BLaER1 treated with 17β-estradiol and CSF1 and Interleukin-3, amounts not matched to agents 10 nM and 100 nM (cell line): ENCODE results near the gene GALNT2.

Experiments
- H3K27ac ChIP-seq, 11 experiments: shearing (Covaris generic); formaldehyde crosslinking; 2 replicates each; pipeline ENCODE4 v1.8.1; 2022
- H3K27me3 ChIP-seq, 11 experiments: shearing (Covaris generic); formaldehyde crosslinking; 2 replicates each; pipeline ENCODE4 v1.8.1; 2022
- H3K36me3 ChIP-seq, 11 experiments: shearing (Covaris generic); formaldehyde crosslinking; 2 replicates each; pipeline ENCODE4 v1.8.1; 2022
- H3K4me1 ChIP-seq, 10 experiments: shearing (Covaris generic); formaldehyde crosslinking; 2 replicates each; pipeline ENCODE4 v1.8.1; 2022
- H3K4me2 ChIP-seq, 11 experiments: shearing (Covaris generic); formaldehyde crosslinking; 2 replicates each; pipeline ENCODE4 v1.8.1; 2022
- H3K4me3 ChIP-seq, 10 experiments: shearing (Covaris generic); formaldehyde crosslinking; 2 replicates each; pipeline ENCODE4 v1.8.1; 2022
- H3K9ac ChIP-seq, 11 experiments: shearing (Covaris generic); formaldehyde crosslinking; 2 replicates each; pipeline ENCODE4 v1.8.1; 2022
- H3K9me3 ChIP-seq, 11 experiments: shearing (Covaris generic); formaldehyde crosslinking; replicated peaks in 1 of 11; 2 replicates each; pipeline ENCODE4 v1.8.1; 2022
- H4K20me1 ChIP-seq, 11 experiments: shearing (Covaris generic); formaldehyde crosslinking; 2 replicates each; pipeline ENCODE4 v1.8.1; 2022
- Cebpa-rat ChIP-seq, 11 experiments: shearing (Covaris generic); IDR thresholded peaks; 2 replicates each; pipeline ENCODE4 v1.8.1; 2022

The GALNT2 gene

GRCh38 chr1:230057681-230058565 is 9.1 kb upstream of the GALNT2 start:
- Histone ChIP-seq H4K20me1 (no peaks in the 10 kb centered on the region), H3K4me1 (0 out of 20 replicates have a peak, but pooled peaks cover 0 to 5% (median 0%) of the 10 kb centered on the region in 10 experiments), H3K27me3 (no peaks in the 10 kb centered on the region), H3K27ac (no peak overlapping the region), H3K4me2 (no peak overlapping the region), H3K9me3 (peaks cover 10 to 21% (median 15%) of the 10 kb centered on the region in 11 experiments; a peak in 21 of 22 replicates), H3K4me3 (no peak overlapping the region), H3K36me3 (no peaks in the 10 kb centered on the region), H3K9ac (no peak overlapping the region)
- no peak for TF ChIP-seq Cebpa-rat (IDR thresholded peaks at IDR 0.05)

- H3K9me3 ChIP-seq: peaks cover 10 to 26% (median 22%) of the 10 kb centered on the region in 11 experiments; a peak in 21 of 22 replicates
- TF ChIP-seq Cebpa-rat (IDR thresholded peaks at IDR 0.05): no peak
- 0 out of 20 replicates have a peak, but pooled peaks cover 0 to 5% (median 0%) of the 10 kb centered on the region in 10 experiments for H3K4me1 ChIP-seq
- H3K4me3 ChIP-seq: no peak overlapping the region
- H4K20me1 ChIP-seq: no peaks in the 10 kb centered on the region
- H3K4me2 ChIP-seq: no peak overlapping the region
- no peaks in the 10 kb centered on the region for H3K27me3 ChIP-seq
- H3K27ac ChIP-seq: no peak overlapping the region
- no peaks in the 10 kb centered on the region for H3K36me3 ChIP-seq
- no peak overlapping the region for H3K9ac ChIP-seq
Measured at GRCh38 chr1:230058626-230059025, 8.4 kb upstream of the GALNT2 start.

- H3K4me2 ChIP-seq: no peak overlapping the region
- no peaks in the 10 kb centered on the region for H4K20me1 ChIP-seq
- no peak overlapping the region for H3K9ac ChIP-seq
- H3K4me1 ChIP-seq: peaks cover 3 to 12% (median 8%) of the 10 kb centered on the region in 10 experiments; a peak in 14 of 20 replicates
- no peak overlapping the region for H3K4me3 ChIP-seq
- H3K27me3 ChIP-seq: no peaks in the 10 kb centered on the region
- no peaks in the 10 kb centered on the region for H3K36me3 ChIP-seq
- peaks cover 10 to 36% (median 32%) of the 10 kb centered on the region in 11 experiments; a peak in 21 of 22 replicates for H3K9me3 ChIP-seq
- no peak for TF ChIP-seq Cebpa-rat (IDR thresholded peaks at IDR 0.05)
- no peak overlapping the region for H3K27ac ChIP-seq
Measured at GRCh38 chr1:230061801-230062200, 5.2 kb upstream of the GALNT2 start.

GRCh38 chr1:230062521-230062920 is 4.5 kb upstream of the GALNT2 start:
- Histone ChIP-seq H4K20me1 (peaks cover 0 to 3% (median 0%) of the 10 kb centered on the region in 11 experiments; a peak in 5 of 22 replicates), H3K4me2 (no peak overlapping the region), H3K36me3 (no peaks in the 10 kb centered on the region), H3K27me3 (no peaks in the 10 kb centered on the region), H3K4me1 (peaks cover under 1 to 12% (median 7%) of the 10 kb centered on the region in 10 experiments; a peak in 14 of 20 replicates), H3K4me3 (no peak overlapping the region), H3K9me3 (peaks cover 10 to 36% (median 32%) of the 10 kb centered on the region in 11 experiments; a peak in 21 of 22 replicates), H3K27ac (no peak overlapping the region), H3K9ac (no peak overlapping the region)
- no peak for TF ChIP-seq Cebpa-rat (IDR thresholded peaks at IDR 0.05)

GRCh38 chr1:230064283-230064682 is 2.8 kb upstream of the GALNT2 start:
- Histone ChIP-seq H3K4me2 (no peak overlapping the region), H3K27me3 (no peaks in the 10 kb centered on the region), H3K27ac (no peak overlapping the region), H3K9ac (no peak overlapping the region), H3K9me3 (peaks cover 10 to 36% (median 32%) of the 10 kb centered on the region in 11 experiments; a peak in 21 of 22 replicates), H3K4me3 (no peak overlapping the region), H3K36me3 (no peaks in the 10 kb centered on the region), H4K20me1 (peaks cover 10 to 21% (median 16%) of the 10 kb centered on the region in 11 experiments; a peak in 19 of 22 replicates), H3K4me1 (peaks cover 4 to 20% (median 15%) of the 10 kb centered on the region in 10 experiments)
- TF ChIP-seq Cebpa-rat (IDR thresholded peaks at IDR 0.05): no peak

- Histone ChIP-seq H3K4me3 (no peak overlapping the region), H3K4me2 (no peak overlapping the region), H3K9me3 (peaks cover 10 to 36% (median 32%) of the 10 kb centered on the region in 11 experiments; a peak in 21 of 22 replicates), H3K9ac (no peak overlapping the region), H3K27ac (no peak overlapping the region), H4K20me1 (peaks cover 14 to 29% (median 25%) of the 10 kb centered on the region in 11 experiments; a peak in 19 of 22 replicates), H3K4me1 (peaks cover 12 to 29% (median 24%) of the 10 kb centered on the region in 10 experiments), H3K36me3 (no peaks in the 10 kb centered on the region), H3K27me3 (no peaks in the 10 kb centered on the region)
- no peak for TF ChIP-seq Cebpa-rat (IDR thresholded peaks at IDR 0.05)
Measured at GRCh38 chr1:230065161-230065560, 1.9 kb upstream of the GALNT2 start.

GRCh38 chr1:230065571-230065970 is 1.5 kb upstream of the GALNT2 start:
- no peak overlapping the region for H3K27ac ChIP-seq
- H4K20me1 ChIP-seq: peaks cover 18 to 34% (median 29%) of the 10 kb centered on the region in 11 experiments; a peak in 19 of 22 replicates
- H3K4me1 ChIP-seq: peaks cover 16 to 32% (median 28%) of the 10 kb centered on the region in 10 experiments
- H3K9me3 ChIP-seq: peaks cover 10 to 35% (median 31%) of the 10 kb centered on the region in 11 experiments; a peak in 21 of 22 replicates
- H3K4me3 ChIP-seq: 0 out of 20 replicates have a peak overlapping the region, but pooled peaks of 1 of the 10 experiments have one; percentile 91
- H3K36me3 ChIP-seq: no peaks in the 10 kb centered on the region
- TF ChIP-seq Cebpa-rat (IDR thresholded peaks at IDR 0.05): no peak
- no peaks in the 10 kb centered on the region for H3K27me3 ChIP-seq
- H3K9ac ChIP-seq: no peak overlapping the region
- H3K4me2 ChIP-seq: peak overlapping the region in 4 of 11 experiments; percentile 76 to 96 (median 88); a peak in 5 of 22 replicates

GRCh38 chr1:230066031-230066430 is 1.0 kb upstream of the GALNT2 start:
- H3K9ac ChIP-seq: peak overlapping the region; percentile 49 to 95 (median 88); a peak in 18 of 22 replicates
- no peak for TF ChIP-seq Cebpa-rat (IDR thresholded peaks at IDR 0.05)
- H4K20me1 ChIP-seq: peaks cover 18 to 38% (median 34%) of the 10 kb centered on the region in 11 experiments; a peak in 19 of 22 replicates
- no peaks in the 10 kb centered on the region for H3K36me3 ChIP-seq
- H3K9me3 ChIP-seq: peaks cover 6 to 30% (median 26%) of the 10 kb centered on the region in 11 experiments; a peak in 21 of 22 replicates
- peaks cover 21 to 33% (median 32%) of the 10 kb centered on the region in 10 experiments for H3K4me1 ChIP-seq
- H3K27me3 ChIP-seq: no peaks in the 10 kb centered on the region
- peak overlapping the region; percentile 76 to 96 (median 89) for H3K4me2 ChIP-seq
- H3K4me3 ChIP-seq: peak overlapping the region; percentile 69 to 96 (median 90)
- H3K27ac ChIP-seq: peak overlapping the region in 6 of 11 experiments; percentile 68 to 87 (median 83); a peak in 10 of 22 replicates
